ENCODE data around the gene COG1.

The COG1 gene

DNA sequence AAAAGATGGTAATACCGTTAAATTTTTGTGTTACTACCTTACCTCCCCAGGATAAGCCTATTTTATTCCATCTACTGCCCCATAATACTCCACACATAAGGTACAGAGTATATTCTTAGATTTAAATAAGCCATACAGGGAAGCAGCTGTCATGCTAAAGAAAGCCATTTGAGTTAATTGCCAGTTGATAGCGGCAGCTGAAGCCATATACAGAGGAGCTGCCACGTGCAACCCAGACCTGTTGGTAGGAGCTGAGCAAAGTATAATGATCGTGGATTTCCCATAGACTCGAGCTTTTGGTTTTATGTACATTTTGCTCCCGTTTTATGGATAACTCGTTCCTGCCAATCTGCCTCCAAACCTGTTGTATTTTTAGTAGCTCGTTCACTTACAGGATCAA, 56.8 kb downstream of the COG1 start:
- H3K27me3 ChIP-seq (ENCODE audit: insufficient read depth, low read length) = no peaks in the 10 kb centered on the region
- H3K79me2 ChIP-seq (ENCODE audit: insufficient read depth, low read length) = no peaks in the 10 kb centered on the region
- no peaks in the 10 kb centered on the region for H3K9me2 ChIP-seq (ENCODE audit: low read depth, low read length)
- TF ChIP-seq, protein P1, sequence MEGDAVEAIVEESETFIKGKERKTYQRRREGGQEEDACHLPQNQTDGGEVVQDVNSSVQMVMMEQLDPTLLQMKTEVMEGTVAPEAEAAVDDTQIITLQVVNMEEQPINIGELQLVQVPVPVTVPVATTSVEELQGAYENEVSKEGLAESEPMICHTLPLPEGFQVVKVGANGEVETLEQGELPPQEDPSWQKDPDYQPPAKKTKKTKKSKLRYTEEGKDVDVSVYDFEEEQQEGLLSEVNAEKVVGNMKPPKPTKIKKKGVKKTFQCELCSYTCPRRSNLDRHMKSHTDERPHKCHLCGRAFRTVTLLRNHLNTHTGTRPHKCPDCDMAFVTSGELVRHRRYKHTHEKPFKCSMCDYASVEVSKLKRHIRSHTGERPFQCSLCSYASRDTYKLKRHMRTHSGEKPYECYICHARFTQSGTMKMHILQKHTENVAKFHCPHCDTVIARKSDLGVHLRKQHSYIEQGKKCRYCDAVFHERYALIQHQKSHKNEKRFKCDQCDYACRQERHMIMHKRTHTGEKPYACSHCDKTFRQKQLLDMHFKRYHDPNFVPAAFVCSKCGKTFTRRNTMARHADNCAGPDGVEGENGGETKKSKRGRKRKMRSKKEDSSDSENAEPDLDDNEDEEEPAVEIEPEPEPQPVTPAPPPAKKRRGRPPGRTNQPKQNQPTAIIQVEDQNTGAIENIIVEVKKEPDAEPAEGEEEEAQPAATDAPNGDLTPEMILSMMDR (IDR thresholded peaks at IDR 0.05; ENCODE audit: low read length) = no peak
- TF ChIP-seq EZH2 (IDR thresholded peaks at IDR 0.05; ENCODE audit: borderline replicate concordance, low read length) = no peak
- no peak overlapping the region for H3K27ac ChIP-seq (ENCODE audit: low read depth, low read length, poor library complexity, severe bottlenecking)
- no peak overlapping the region for H3K4me2 ChIP-seq (ENCODE audit: low read length)
- no peaks in the 10 kb centered on the region for H3K4me1 ChIP-seq (ENCODE audit: insufficient read depth, low read length, severe bottlenecking)
- H3K9ac ChIP-seq (ENCODE audit: low read length) = no peak overlapping the region
- H3K9me3 ChIP-seq (ENCODE audit: low read length) = no peaks in the 10 kb centered on the region
- H4K20me1 ChIP-seq (ENCODE audit: insufficient read depth, low read length) = no peaks in the 10 kb centered on the region
- peaks cover 34% of the 10 kb centered on the region; the same call in 1 of the 2 replicates for H3K36me3 ChIP-seq (ENCODE audit: insufficient read depth, low read length)
- H2AFZ ChIP-seq (ENCODE audit: low read length) = no peak overlapping the region
- H3K4me3 ChIP-seq (ENCODE audit: low read depth, low read length, poor library complexity, severe bottlenecking) = no peak overlapping the region
- 0 out of 2 replicates have a peak, but pooled peaks cover 3% of the 10 kb centered on the region for H3F3A ChIP-seq (ENCODE audit: insufficient read depth, low read length)

DNA sequence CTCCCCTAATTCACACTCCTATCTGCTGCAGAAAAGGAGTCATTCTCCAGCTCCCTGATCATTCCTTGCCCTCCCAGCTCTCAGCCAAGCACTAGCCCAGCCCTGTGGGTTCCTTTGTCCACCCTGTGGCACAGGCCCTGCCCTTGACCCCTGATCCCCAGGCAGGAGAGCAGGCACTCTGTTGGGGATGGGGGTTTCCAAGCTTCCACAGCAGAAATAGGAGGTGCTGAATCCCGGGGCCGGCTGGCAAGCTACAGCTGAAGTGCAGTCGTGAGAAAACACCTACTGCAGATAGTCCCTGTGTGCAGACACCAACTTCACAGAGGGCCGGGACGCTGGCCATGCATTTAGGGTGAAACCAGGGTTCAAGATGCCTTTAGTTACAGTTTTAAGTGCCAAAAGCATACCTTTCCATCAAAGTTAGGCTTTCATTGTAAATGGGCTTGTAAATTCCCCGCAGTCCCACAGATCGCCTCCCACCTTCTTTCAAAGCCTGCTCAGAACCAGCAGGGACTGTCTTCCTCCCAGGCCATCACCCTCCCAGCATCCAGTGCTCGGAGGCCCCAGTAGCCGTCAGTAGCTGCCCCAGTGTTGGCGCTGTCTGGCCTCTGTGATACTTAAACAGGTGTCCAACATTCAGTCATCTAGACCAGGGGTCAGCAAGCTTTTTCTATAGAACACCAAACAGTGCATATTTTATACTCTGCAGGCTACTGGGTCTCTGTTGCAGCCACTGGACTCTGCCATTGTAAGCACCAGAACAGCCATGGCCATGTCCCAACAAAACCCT, 58.2 kb downstream of the COG1 start:
- no peaks in the 10 kb centered on the region for H3F3A ChIP-seq (ENCODE audit: insufficient read depth, low read length)
- no peak overlapping the region for H3K4me3 ChIP-seq (ENCODE audit: low read depth, low read length, poor library complexity, severe bottlenecking)
- no peak overlapping the region for H3K9ac ChIP-seq (ENCODE audit: low read length)
- H3K27me3 ChIP-seq (ENCODE audit: insufficient read depth, low read length) = no peaks in the 10 kb centered on the region
- H2AFZ ChIP-seq (ENCODE audit: low read length) = no peak overlapping the region
- TF ChIP-seq, protein P1 (IDR thresholded peaks at IDR 0.05; ENCODE audit: low read length) = no peak
- TF ChIP-seq EZH2 (IDR thresholded peaks at IDR 0.05; ENCODE audit: borderline replicate concordance, low read length) = no peak
- no peaks in the 10 kb centered on the region for H3K4me1 ChIP-seq (ENCODE audit: insufficient read depth, low read length, severe bottlenecking)
- H3K9me2 ChIP-seq (ENCODE audit: low read depth, low read length) = no peaks in the 10 kb centered on the region
- H3K9me3 ChIP-seq (ENCODE audit: low read length) = no peaks in the 10 kb centered on the region
- peaks cover 24% of the 10 kb centered on the region; the same call in 1 of the 2 replicates for H3K36me3 ChIP-seq (ENCODE audit: insufficient read depth, low read length)
- H3K4me2 ChIP-seq (ENCODE audit: low read length) = no peak overlapping the region
- no peaks in the 10 kb centered on the region for H3K79me2 ChIP-seq (ENCODE audit: insufficient read depth, low read length)
- no peaks in the 10 kb centered on the region for H4K20me1 ChIP-seq (ENCODE audit: insufficient read depth, low read length)
- H3K27ac ChIP-seq (ENCODE audit: low read depth, low read length, poor library complexity, severe bottlenecking) = no peak overlapping the region

DNA sequence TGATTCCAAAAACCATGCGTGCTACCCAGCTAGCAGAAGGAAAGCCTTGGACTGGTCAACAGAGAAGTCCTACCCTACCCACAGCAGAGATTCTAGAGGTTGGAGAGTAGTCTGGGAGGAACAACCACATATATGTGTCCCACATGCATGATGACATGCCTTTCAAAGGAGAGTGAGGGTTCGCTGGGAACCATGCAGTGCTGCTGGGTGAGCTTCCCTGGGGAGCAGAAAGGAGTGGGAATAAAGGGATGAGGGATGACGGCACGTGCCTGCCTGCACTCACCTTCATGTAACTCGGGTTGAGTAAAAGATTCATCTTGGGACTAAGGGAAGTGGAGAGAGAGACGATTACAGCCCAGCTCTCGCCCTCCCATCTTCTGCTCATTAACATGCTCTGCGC, 59.0 kb downstream of the COG1 start:
- Histone ChIP-seq H3K4me1 (ENCODE audit: insufficient read depth, low read length, severe bottlenecking) (no peaks in the 10 kb centered on the region), H3K9me2 (ENCODE audit: low read depth, low read length) (no peaks in the 10 kb centered on the region), H3K9me3 (ENCODE audit: low read length) (no peaks in the 10 kb centered on the region), H3F3A (ENCODE audit: insufficient read depth, low read length) (no peaks in the 10 kb centered on the region), H3K27ac (ENCODE audit: low read depth, low read length, poor library complexity, severe bottlenecking) (no peak overlapping the region), H3K4me3 (ENCODE audit: low read depth, low read length, poor library complexity, severe bottlenecking) (no peak overlapping the region), H3K79me2 (ENCODE audit: insufficient read depth, low read length) (no peaks in the 10 kb centered on the region), H3K27me3 (ENCODE audit: insufficient read depth, low read length) (no peaks in the 10 kb centered on the region), H2AFZ (ENCODE audit: low read length) (no peak overlapping the region), H3K4me2 (ENCODE audit: low read length) (no peak overlapping the region), H4K20me1 (ENCODE audit: insufficient read depth, low read length) (no peaks in the 10 kb centered on the region), H3K9ac (ENCODE audit: low read length) (no peak overlapping the region), H3K36me3 (ENCODE audit: insufficient read depth, low read length) (peaks cover 18% of the 10 kb centered on the region; the same call in 1 of the 2 replicates)
- no peak for TF ChIP-seq EZH2 (IDR thresholded peaks at IDR 0.05; ENCODE audit: borderline replicate concordance, low read length)
- TF ChIP-seq, protein P1 (IDR thresholded peaks at IDR 0.05; ENCODE audit: low read length) = no peak

Measured in OCI-LY1 (cell line).